NK-92 treated with Interleukin-12 subunit alpha and Interleukin-12 subunit beta, amount 100 ng/mL, for 24 hours (cell line): ENCODE results near the gene THAP7.
"Not testable (repeated sequence)": the region's sequence is repeated elsewhere in the genome, so short reads cannot be mapped to it uniquely, and the experiment has no call there.

Source experiments
- DNase-seq: peaks from one replicate; lab custom pipeline; 2025; lab: John Stamatoyannopoulos, UW

Gene THAP7

GRCh38 chr22:20978419-20978818, 23.5 kb downstream of the THAP7 start:
- DNase-seq: no peak

GRCh38 chr22:20977516-20978170, 24.3 kb downstream of the THAP7 start:
- no peak for DNase-seq

- DNase-seq: no peak
Measured at GRCh38 chr22:20977019-20977418, 24.9 kb downstream of the THAP7 start.

GRCh38 chr22:20976291-20976877, 25.5 kb downstream of the THAP7 start:
- no peak for DNase-seq

- DNase-seq: no peak
Measured at GRCh38 chr22:20975541-20976290, 26.2 kb downstream of the THAP7 start.

- DNase-seq: no peak
Measured at GRCh38 chr22:20974336-20974955, 27.5 kb downstream of the THAP7 start.

GRCh38 chr22:20973634-20974286, 28.2 kb downstream of the THAP7 start:
- DNase-seq: no peak

GRCh38 chr22:20972933-20973577, 28.9 kb downstream of the THAP7 start:
- no peak for DNase-seq

- not testable (repeated sequence) for DNase-seq
Measured at GRCh38 chr22:20972014-20972694, 29.8 kb downstream of the THAP7 start.

GRCh38 chr22:20970939-20971657, 30.8 kb downstream of the THAP7 start:
- no peak for DNase-seq

GRCh38 chr22:20968281-20968977, 33.5 kb downstream of the THAP7 start:
- no peak for DNase-seq

- DNase-seq: no peak
Measured at GRCh38 chr22:20967697-20968211, 34.2 kb downstream of the THAP7 start.

GRCh38 chr22:20966883-20967696, 34.8 kb downstream of the THAP7 start, which contains the start of gene AIFM3:
AIFM3 (plus strand) TSS chr22:20967255; CDS start chr22:20967945, 690 bp downstream.
- no peak for DNase-seq

- no peak for DNase-seq
Measured at GRCh38 chr22:20965888-20966855, 35.7 kb downstream of the THAP7 start.

- no peak for DNase-seq
Measured at GRCh38 chr22:20965104-20965887, 36.6 kb downstream of the THAP7 start.

GRCh38 chr22:20964799-20965103, 37.2 kb downstream of the THAP7 start:
- no peak for DNase-seq
